ENCODE results near the gene SCYGR8. TPM values are rescaled to one million over a fixed set of nuclear protein-coding genes. Genes with fewer than 3 reads are reported as not detected.

Gene SCYGR8
- total RNA-seq, 4 donors from 2014 or later: 13.4 TPM; not detected in 3

GRCh38 chr2:227706859-227707258 is 38.8 kb upstream of the SCYGR8 start:
- DNase-seq (ENCODE audit: low spot score in 2 of 2): no peak
- intact Hi-C loops (cut with DNase I; ENCODE audit: low total_unique reads): no loop called here
- no peak for TF ChIP-seq POLR2A (IDR thresholded peaks at IDR 0.05)
- no peak for TF ChIP-seq CTCF (IDR thresholded peaks at IDR 0.05)
- no peak overlapping the region for H3K4me3 ChIP-seq (ENCODE audit: low read depth, poor library complexity, severe bottlenecking)
- 85 to 86% methylated on average over 4 of the region's 4 CpGs for WGBS, 2 donors

GRCh38 chr2:227707390-227707789 is 38.3 kb upstream of the SCYGR8 start:
- TF ChIP-seq CTCF (IDR thresholded peaks at IDR 0.05): no peak
- no peak for TF ChIP-seq POLR2A (IDR thresholded peaks at IDR 0.05)
- WGBS, 2 donors: 79 to 81% methylated on average over 6 of the region's 6 CpGs
- H3K4me3 ChIP-seq (ENCODE audit: low read depth, poor library complexity, severe bottlenecking): no peak overlapping the region
- intact Hi-C loops (cut with DNase I; ENCODE audit: low total_unique reads): no loop called here
- no peak for DNase-seq (ENCODE audit: low spot score in 2 of 2)

DNA sequence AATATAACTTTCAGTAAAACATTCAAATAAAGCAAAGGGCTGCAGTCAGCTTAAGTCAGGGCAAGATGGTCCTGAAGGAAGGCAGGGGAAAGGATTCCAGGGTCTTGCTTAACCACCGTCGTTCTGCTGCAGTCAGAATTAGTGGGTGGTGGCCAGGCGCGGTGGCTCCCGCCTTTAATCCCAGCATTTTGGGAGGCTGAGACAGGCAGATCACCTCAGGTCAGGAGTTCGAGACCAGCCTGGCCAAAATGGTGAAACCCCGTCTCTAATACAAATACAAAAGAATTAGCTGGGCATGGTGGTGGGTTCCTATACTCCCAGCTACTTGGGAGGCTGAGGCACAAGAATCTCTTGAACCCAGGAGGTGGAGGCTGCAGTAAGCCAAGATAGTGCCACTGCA is 34.7 kb upstream of the SCYGR8 start:
- 87 to 89% methylated on average over 7 of the region's 7 CpGs for WGBS, 2 donors
- no peak for DNase-seq (ENCODE audit: low spot score in 2 of 2)
- TF ChIP-seq POLR2A (IDR thresholded peaks at IDR 0.05) (no peak), CTCF (IDR thresholded peaks at IDR 0.05) (no peak)
- intact Hi-C loops (cut with DNase I; ENCODE audit: low total_unique reads): no loop called here
- H3K4me3 ChIP-seq (ENCODE audit: low read depth, poor library complexity, severe bottlenecking): no peak overlapping the region

DNA sequence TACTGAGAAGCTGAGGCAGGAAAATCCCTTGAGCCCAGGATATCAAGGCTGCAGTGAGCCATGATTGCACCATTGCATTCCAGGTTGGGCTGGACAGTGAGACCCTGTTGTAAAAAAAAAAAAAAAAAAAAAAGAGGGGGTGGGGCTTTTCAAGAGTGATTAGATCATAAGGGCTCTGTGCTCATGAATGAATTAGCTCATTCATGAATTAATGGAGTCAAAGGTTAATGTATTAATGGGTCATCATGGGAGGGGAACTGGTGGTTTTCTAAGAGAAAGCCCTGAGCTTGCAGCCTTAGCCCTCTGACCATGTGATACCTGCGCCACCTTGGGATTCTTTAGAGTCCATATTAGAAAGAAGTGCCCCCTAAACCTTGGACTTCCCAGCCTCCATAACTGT is 32.4 kb upstream of the SCYGR8 start:
- 92 to 100% methylated on average over 1 of the region's 1 CpG for WGBS, 2 donors
- no peak overlapping the region for H3K4me3 ChIP-seq (ENCODE audit: low read depth, poor library complexity, severe bottlenecking)
- intact Hi-C loops (cut with DNase I; ENCODE audit: low total_unique reads): no loop called here
- TF ChIP-seq POLR2A (IDR thresholded peaks at IDR 0.05): no peak
- TF ChIP-seq CTCF (IDR thresholded peaks at IDR 0.05): no peak
- no peak for DNase-seq (ENCODE audit: low spot score in 2 of 2)

GRCh38 chr2:227716501-227716900 is 29.2 kb upstream of the SCYGR8 start:
- DNase-seq (ENCODE audit: low spot score in 2 of 2): no peak
- WGBS, 2 donors: 86 to 93% methylated on average over 2 of the region's 2 CpGs
- TF ChIP-seq POLR2A (IDR thresholded peaks at IDR 0.05) (no peak), CTCF (IDR thresholded peaks at IDR 0.05) (no peak)
- intact Hi-C loops (cut with DNase I; ENCODE audit: low total_unique reads): no loop called here
- H3K4me3 ChIP-seq (ENCODE audit: low read depth, poor library complexity, severe bottlenecking): no peak overlapping the region
